HEK293 (cell line): ENCODE results near the gene C4orf54.

Source experiments
- PRDM1 ChIP-seq: fragments of 450-650 bp; formaldehyde crosslinking; IDR thresholded peaks from 2 replicates; pipeline ENCODE4; 2016; ENCODE audit warnings: missing biosample characterization, missing genetic modification characterization
- ZNF140 ChIP-seq: fragments of 450-650 bp; formaldehyde crosslinking; IDR thresholded peaks from 2 replicates; pipeline ENCODE4 v1.5.1; 2016; ENCODE audit warnings: missing biosample characterization, missing genetic modification characterization
- ZNF404 ChIP-seq: fragments of 450-650 bp; formaldehyde crosslinking; IDR thresholded peaks from 2 replicates; pipeline ENCODE4 v1.5.1; 2017; ENCODE audit warnings: missing biosample characterization, missing genetic modification characterization
- ZNF677 ChIP-seq: fragments of 450-650 bp; IDR thresholded peaks from 2 replicates; pipeline ENCODE4 v1.5.0; 2018; ENCODE audit warnings: missing biosample characterization, mild to moderate bottlenecking, missing genetic modification characterization, moderate library complexity

GRCh38 chr4:99693140-99693539 lies 35.5 kb upstream of the C4orf54 start:
- TF ChIP-seq ZNF677: no peak
- TF ChIP-seq ZNF140 (tag by site-specific recombination): no peak
- TF ChIP-seq ZNF404 (tag by site-specific recombination): no peak
- no peak for TF ChIP-seq PRDM1 (tag by site-specific recombination)
